DOHH2 (cell line): ENCODE data around the gene SIGLEC7.
"Not testable (repeated sequence)": the region's sequence is repeated elsewhere in the genome, so short reads cannot be mapped to it uniquely, and the experiment has no call there.

Experiments used
- H3F3A ChIP-seq: fragments of 200-600 bp; sonication (generic), shearing (Covaris generic); 2 replicates; pipeline ENCODE4 v1.6.0; 2016; ENCODE audit warnings: antibody characterized with exemption, mild to moderate bottlenecking; ENCODE audit not compliant: control insufficient read depth, insufficient read depth
- H3K27ac ChIP-seq: fragments of 200-600 bp; sonication (generic); 2 replicates; pipeline ENCODE4 v1.5.1; 2014; ENCODE audit warnings: low read depth, mild to moderate bottlenecking, low read length, moderate library complexity
- H3K27me3 ChIP-seq: fragments of 200-600 bp; sonication (generic); 2 replicates; pipeline ENCODE4 v1.6.1; 2014; ENCODE audit warnings: mild to moderate bottlenecking, low read length, mixed read lengths; ENCODE audit not compliant: control insufficient read depth
- H3K36me3 ChIP-seq: fragments of 200-600 bp; sonication (generic); 2 replicates; pipeline ENCODE4 v1.6.1; 2014; ENCODE audit warnings: mild to moderate bottlenecking, low read length, moderate library complexity, mixed read lengths; ENCODE audit not compliant: control insufficient read depth
- H3K4me1 ChIP-seq: fragments of 200-600 bp; sonication (generic); 2 replicates; pipeline ENCODE4 v1.6.1; 2014; ENCODE audit warnings: mild to moderate bottlenecking, low read length, mixed read lengths; ENCODE audit not compliant: control insufficient read depth
- H3K4me2 ChIP-seq: fragments of 200-600 bp; sonication (generic); 2 replicates; pipeline ENCODE4 v1.6.0; 2014; ENCODE audit warnings: mild to moderate bottlenecking, low read length, moderate library complexity
- H3K4me3 ChIP-seq: fragments of 200-600 bp; sonication (generic); 2 replicates; pipeline ENCODE4 v1.5.1; 2014; ENCODE audit warnings: mild to moderate bottlenecking, low read length, mixed read lengths
- H3K79me2 ChIP-seq: fragments of 200-600 bp; sonication (generic); 2 replicates; pipeline ENCODE4 v1.6.1; 2014; ENCODE audit warnings: mild to moderate bottlenecking, low read length, mixed read lengths; ENCODE audit not compliant: control insufficient read depth
- H3K9me2 ChIP-seq: fragments of 200-600 bp; sonication (generic); replicated peaks from 2 replicates; pipeline ENCODE4 v1.6.1; 2014; ENCODE audit warnings: mild to moderate bottlenecking, low read length, mixed read lengths; ENCODE audit not compliant: control insufficient read depth
- H3K9me3 ChIP-seq: fragments of 200-600 bp; sonication (generic); 2 replicates; pipeline ENCODE4 v1.6.1; 2014; ENCODE audit warnings: antibody characterized with exemption, low read length, mixed read lengths; ENCODE audit not compliant: control insufficient read depth, insufficient read depth
- H4K20me1 ChIP-seq: fragments of 200-600 bp; sonication (generic); 2 replicates; pipeline ENCODE4 v1.6.0; 2014; ENCODE audit warnings: low read depth, mild to moderate bottlenecking, antibody characterized with exemption, low read length, moderate library complexity; ENCODE audit not compliant: control insufficient read depth, insufficient read depth
- CTCF ChIP-seq: fragments of 200-600 bp; sonication (generic); IDR thresholded peaks from one replicate; pipeline ENCODE4 v1.5.1; 2014; ENCODE audit warnings: antibody characterized with exemption, mild to moderate bottlenecking, low read depth, low read length; ENCODE audit not compliant: poor library complexity, severe bottlenecking
- EZH2phosphoT487 ChIP-seq: fragments of 200-600 bp; sonication (generic); IDR thresholded peaks from 2 replicates; pipeline ENCODE4 v1.6.1; 2017; ENCODE audit warnings: borderline replicate concordance, mild to moderate bottlenecking, antibody characterized with exemption, low read length, moderate library complexity, mixed read lengths

SIGLEC7 gene

GRCh38 chr19:51139299-51140014 lies 2.6 kb upstream of the SIGLEC7 start:
- Histone ChIP-seq H3K9me3 (peaks cover 8% of the 10 kb centered on the region; the same call in 1 of the 2 replicates), H3K27ac (no peak overlapping the region), H3K4me1 (peaks cover 47% of the 10 kb centered on the region), H3K36me3 (no peaks in the 10 kb centered on the region), H3F3A (no peaks in the 10 kb centered on the region), H3K27me3 (no peaks in the 10 kb centered on the region), H3K4me2 (peak overlapping the region; percentile 40), H4K20me1 (no peaks in the 10 kb centered on the region), H3K9me2 (no peaks in the 10 kb centered on the region), H3K4me3 (no peak overlapping the region), H3K79me2 (no peaks in the 10 kb centered on the region)
- TF ChIP-seq CTCF (no peak), EZH2phosphoT487 (no peak)

GRCh38 chr19:51140441-51140840 lies 1.7 kb upstream of the SIGLEC7 start:
- H3K27me3 ChIP-seq = no peaks in the 10 kb centered on the region
- H3K4me3 ChIP-seq = no peak overlapping the region
- H3K79me2 ChIP-seq = no peaks in the 10 kb centered on the region
- no peaks in the 10 kb centered on the region for H3K9me2 ChIP-seq
- H3F3A ChIP-seq = no peaks in the 10 kb centered on the region
- peaks cover 47% of the 10 kb centered on the region for H3K4me1 ChIP-seq
- H3K9me3 ChIP-seq = peaks cover under 1% of the 10 kb centered on the region; the same call in 1 of the 2 replicates
- no peaks in the 10 kb centered on the region for H4K20me1 ChIP-seq
- no peaks in the 10 kb centered on the region for H3K36me3 ChIP-seq
- H3K27ac ChIP-seq = no peak overlapping the region
- no peak for TF ChIP-seq CTCF
- no peak for TF ChIP-seq EZH2phosphoT487
- no peak overlapping the region for H3K4me2 ChIP-seq

- Histone ChIP-seq H3K4me2 (no peak overlapping the region; the same call in 1 of the 2 replicates), H3K79me2 (no peaks in the 10 kb centered on the region), H3K9me2 (no peaks in the 10 kb centered on the region), H3F3A (no peaks in the 10 kb centered on the region), H3K27ac (no peak overlapping the region), H3K27me3 (no peaks in the 10 kb centered on the region), H3K36me3 (no peaks in the 10 kb centered on the region), H3K4me1 (peaks cover 51% of the 10 kb centered on the region), H3K4me3 (no peak overlapping the region), H3K9me3 (no peaks in the 10 kb centered on the region), H4K20me1 (no peaks in the 10 kb centered on the region)
- TF ChIP-seq EZH2phosphoT487 = no peak
- TF ChIP-seq CTCF = no peak
These were observed 920 bp upstream of the SIGLEC7 start for GRCh38 chr19:51141181-51141580.

- peaks cover 52% of the 10 kb centered on the region for H3K4me1 ChIP-seq
- H3K79me2 ChIP-seq, H3K4me2 ChIP-seq, H3F3A ChIP-seq, H3K27me3 ChIP-seq, H3K36me3 ChIP-seq, H4K20me1 ChIP-seq, H3K9me3 ChIP-seq, H3K27ac ChIP-seq, H3K4me3 ChIP-seq, H3K9me2 ChIP-seq: not testable (repeated sequence)
These were observed 841 bp downstream of the SIGLEC7 start for GRCh38 chr19:51142809-51143475.
